GM18517 (cell line): ENCODE measurements around the gene LIAS.
"Not testable (repeated sequence)": the region's sequence is repeated elsewhere in the genome, so short reads cannot be mapped to it uniquely, and the experiment has no call there.

Experiments used
- ATAC-seq: cut with Tn5 transposase; IDR thresholded peaks from one replicate; pipeline ENCODE4 v1.9.1; 2021; ENCODE audit warnings: mild to moderate bottlenecking, moderate library complexity; ENCODE audit not compliant: unreplicated experiment

The LIAS gene

DNA sequence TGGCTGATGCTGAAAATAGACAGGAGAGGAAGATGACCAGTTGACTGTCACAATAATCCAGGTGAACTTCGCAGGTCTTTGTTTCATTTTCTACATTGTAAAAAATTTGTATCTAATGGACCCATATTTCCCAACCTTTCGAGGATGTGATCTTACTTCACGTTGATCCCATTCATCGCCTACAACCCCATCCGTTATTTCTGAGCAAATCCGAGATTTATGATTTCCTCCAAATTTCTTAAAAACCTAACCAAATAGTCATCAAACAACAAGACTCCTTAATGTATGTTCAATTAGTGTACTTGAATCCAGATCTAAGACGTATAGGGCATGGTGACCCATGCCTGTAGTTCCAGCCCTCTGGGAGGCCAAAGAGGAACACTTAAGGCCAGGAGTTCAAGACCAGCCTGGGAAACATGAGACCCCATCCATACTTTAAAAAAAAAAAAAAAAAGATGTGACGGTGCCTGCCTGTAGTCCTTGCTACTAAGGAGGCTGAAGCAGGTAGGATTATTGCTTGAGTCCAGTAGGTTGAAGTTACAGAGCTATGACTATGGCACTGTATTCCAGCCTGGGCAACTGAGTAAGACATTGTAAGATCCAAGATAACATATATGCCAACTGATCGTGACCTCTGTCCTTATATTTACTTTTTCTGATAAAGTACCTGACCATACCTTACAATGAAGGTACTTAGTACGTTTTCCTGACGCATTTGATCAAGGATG, 5.8 kb upstream of the LIAS start:
- ATAC-seq: no peak

DNA sequence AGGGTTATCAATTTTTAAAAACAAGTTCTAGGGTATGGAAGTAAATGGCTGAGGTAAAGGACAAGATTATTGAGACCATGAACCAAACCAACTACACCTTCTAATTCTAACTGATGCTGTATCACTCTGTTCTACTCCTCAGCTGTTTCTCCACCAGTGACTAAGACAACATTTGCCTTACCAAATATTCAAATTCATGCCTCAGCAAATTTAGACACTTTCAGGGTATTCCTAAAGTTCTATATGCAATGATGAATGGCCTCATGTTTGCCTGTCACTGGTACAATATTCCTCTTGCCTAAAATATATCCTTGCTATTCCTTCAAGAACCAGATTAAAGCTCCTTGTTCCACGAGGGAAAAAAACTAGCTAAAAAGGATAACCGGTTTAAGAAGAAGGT, 5.1 kb upstream of the LIAS start:
- ATAC-seq: no peak

GRCh38 chr4:39455486-39455885, 3.4 kb upstream of the LIAS start:
- ATAC-seq: no peak

DNA sequence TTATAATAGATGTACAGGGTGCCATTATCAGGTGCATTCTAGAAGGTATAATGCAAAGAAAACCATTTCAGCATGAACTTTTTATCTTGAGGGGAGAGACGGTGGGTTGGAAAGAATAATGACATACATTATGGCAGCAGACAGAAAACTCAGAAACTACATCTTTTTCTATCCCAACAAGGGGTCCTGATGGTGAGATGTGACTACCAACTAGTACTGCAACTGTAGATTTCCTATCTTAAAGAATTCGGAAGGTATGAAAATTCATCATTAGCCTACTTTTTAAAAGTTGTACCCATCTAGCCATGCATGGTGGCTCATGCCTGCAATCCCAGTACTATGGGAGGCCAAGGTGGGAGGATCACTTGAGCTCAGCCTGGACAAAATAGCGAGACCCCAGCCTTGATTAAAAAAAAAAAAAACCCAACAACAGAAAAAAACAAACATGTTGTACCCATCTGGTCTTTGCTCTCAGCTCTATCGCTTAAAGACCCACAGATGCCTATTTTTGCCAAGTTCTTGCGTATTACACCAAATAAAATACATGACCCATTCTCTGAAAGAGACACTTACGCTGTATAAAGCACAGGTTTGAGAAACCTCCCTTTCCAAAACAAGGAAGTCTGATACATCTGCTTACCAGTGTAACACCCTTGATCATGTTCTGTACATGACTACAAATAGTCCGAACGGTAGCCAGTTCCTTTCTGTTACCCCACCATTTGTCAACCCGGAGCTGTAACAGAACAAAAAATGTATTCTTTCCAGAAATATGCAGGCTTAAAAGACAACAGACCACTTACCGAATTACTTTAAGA, 1.7 kb upstream of the LIAS start:
- ATAC-seq: no peak

DNA sequence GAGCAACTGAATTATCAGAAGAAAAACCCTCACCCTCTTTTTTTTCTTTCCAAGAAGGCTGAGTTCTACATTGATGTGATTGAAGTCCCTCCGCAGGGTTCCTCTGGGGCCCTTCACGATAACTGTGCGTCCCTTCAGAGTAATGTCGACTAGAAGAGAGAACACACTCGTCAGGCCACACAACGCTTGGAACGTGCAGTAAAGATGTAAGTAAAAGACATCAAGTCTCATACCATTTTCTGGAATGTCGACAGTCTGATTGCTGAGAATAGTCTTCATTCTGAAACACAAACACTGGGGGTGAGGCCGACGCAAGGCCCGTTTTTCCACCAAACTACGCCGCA, 723 bp upstream of the LIAS start:
- not testable (repeated sequence) for ATAC-seq

DNA sequence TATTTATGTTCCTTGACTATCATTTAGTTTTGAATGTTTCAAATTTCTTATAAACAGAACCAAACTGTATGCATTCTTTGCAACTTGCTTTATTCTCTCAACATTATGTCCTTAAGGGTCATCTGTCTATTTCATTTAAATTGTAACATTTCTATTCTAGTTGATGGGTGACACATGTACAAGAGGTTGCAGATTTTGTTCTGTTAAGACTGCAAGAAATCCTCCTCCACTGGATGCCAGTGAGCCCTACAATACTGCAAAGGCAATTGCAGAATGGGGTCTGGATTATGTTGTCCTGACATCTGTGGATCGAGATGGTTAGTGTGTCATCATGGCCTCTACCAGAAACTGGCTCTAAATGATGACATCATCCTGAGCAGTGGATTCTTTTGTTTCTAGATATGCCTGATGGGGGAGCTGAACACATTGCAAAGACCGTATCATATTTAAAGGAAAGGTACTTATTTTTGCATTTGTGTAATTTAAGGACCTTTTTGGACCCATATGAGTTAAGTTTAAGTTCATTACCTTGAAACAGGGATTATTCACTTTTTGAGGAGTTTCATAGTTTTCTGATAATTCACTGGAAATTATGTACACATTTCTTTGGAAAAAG, 6.1 kb downstream of the LIAS start:
- ATAC-seq: no peak

DNA sequence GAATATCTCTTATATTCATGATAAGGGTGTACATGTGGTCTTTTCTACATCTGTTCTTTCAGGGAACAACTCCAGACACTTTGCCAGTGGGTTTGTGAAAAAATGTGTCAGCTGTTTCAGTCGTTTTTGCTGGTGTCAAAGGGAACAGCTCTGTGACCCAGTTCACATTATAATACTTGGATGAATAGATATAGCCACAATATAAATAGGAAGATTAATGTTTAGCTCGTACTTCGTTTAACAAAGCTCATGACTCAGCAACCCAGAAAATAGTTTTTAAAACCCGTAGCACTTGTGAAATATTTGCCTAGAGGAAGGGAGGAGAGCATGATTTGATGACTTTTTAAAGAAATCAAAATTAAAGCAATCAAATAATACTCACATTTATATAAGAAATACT, 7.9 kb downstream of the LIAS start:
- ATAC-seq: no peak

GRCh38 chr4:39467464-39467863, 8.6 kb downstream of the LIAS start:
- ATAC-seq: no peak

GRCh38 chr4:39469429-39470077, 10.7 kb downstream of the LIAS start:
- peak; percentile 91 for ATAC-seq

DNA sequence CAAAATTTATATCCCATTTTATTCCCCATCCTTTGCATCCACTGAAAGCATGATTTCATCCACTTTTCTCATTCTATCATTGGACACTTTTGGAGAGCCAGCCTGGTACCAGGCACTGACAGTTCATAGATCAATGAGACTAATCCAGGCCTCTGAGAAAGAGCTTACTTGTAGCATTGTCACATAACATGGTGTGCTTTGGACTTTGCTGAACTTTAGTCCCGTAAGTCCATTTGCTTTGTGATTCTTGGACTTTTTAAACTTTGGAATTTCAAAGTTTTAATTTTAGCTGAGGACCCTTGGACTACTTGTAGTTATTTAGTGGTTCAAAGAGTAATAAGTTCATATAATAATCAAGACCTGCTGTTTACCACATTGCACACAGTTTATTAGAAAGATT, 11.5 kb downstream of the LIAS start:
- no peak for ATAC-seq

- no peak for ATAC-seq
These were observed 13.5 kb downstream of the LIAS start for GRCh38 chr4:39472396-39472795.

DNA sequence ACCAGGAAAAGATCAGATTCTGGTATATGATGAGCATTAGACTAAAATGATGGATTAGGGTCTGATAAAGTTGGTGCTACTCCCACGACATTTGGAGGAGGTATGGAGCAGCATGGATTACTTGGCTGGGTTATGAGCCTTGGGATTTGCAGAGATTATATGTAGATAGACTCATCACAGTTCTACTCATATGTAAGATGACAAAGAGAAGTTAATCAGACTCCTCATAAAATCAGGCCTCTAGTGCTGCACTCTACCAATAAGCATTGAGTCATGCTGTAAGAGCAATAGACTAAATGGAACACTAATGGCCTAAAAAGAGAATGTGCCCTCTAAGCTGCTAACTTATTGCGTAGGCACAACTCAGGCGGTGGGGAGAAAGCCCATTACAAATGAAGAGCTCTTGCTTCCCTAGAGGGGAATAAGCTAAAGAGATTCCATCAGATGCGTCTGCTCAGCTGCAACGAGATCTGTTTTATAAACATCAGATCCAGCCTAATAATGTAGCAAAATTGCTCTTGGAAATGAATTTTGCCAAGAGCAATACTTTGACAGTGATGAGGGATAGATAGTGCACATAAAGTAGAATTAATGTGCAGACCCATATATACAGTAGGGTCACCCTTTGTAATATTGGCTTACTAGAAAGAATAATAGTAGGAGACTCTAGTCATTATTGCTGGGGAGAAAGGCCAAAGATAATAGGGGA, 17.5 kb downstream of the LIAS start:
- no peak for ATAC-seq

- no peak for ATAC-seq
These were observed 21.4 kb downstream of the LIAS start for GRCh38 chr4:39480251-39480650.

- no peak for ATAC-seq
These were observed 22.2 kb downstream of the LIAS start for GRCh38 chr4:39480902-39481695.

DNA sequence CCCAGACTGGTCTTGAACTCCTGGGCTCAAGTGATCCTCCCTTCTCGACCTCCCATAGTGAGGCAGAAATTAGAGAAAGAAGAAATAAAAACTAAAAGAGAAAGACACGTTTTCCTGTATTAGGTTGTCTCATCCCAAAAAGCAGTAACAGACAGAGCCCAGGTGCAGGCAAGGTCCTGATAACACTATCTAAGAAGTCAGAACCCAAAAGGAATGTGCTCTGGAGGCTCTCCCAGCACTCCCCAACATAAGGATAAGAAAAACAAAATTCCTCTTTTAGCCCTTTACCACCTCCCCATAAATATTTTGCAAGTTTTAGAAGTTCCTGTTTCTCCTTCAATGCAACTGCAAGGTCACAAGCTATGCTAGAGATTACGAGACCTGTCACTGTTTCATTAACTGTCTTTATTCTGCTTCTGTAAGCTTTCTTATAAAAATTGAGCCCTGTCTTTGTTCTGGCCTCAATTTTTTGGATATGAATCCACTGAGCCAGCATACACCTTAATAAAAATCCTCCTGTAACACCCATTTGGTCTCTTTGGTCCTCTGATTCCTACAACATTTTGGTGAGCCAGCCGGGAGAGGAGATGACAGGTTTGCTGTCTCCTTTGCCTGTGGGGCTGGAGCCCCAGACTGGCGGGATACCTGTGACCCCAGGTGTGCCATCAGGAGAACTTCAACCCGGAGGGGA, 25.9 kb downstream of the LIAS start:
- no peak for ATAC-seq

DNA sequence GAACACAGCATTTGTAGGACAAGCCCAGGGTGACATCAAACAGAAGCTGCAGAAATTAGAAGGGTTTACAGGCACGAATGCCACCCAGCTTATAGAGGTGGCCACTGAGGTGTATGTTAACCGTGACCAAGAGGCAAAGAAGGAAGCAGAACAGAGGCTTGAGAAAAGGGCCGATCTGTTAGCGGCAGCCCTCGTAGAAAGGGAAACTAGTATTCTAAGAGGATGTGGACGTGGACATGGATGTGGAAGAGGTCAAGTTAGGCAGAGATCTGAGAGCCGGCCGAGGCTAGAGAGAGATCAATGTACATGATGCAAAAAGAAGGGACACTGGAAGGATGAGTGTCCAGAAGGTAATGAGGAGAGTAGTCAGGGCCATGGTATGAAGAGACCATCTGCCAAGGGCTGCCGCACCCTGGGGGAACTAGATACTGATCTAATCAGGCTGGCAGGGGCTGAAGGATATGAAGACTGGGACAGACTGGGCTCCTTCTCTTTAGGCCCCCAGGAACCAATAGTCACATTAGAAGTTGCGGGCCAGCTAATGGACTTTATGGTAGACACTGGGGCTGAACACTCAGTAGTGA, 27.5 kb downstream of the LIAS start:
- no peak for ATAC-seq

DNA sequence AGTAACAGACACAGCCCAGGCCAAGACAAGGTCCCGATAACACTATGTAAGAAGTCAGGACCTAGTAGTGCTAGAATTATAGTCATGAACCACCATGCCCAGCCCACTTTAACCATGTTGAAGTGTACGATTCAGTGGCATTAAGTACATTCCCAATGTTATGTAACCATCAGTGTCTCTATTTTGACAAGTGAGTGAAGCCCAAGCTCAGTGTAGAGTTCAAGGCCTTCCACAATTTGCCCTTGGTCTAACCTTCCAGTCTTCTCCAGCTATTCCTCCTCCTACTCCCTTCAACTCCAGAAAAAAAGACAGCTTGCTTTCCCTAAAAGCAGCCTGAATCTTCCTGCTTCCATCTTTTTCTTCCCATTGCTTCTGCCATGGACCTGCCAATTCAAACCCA, 31.5 kb downstream of the LIAS start:
- ATAC-seq: no peak

DNA sequence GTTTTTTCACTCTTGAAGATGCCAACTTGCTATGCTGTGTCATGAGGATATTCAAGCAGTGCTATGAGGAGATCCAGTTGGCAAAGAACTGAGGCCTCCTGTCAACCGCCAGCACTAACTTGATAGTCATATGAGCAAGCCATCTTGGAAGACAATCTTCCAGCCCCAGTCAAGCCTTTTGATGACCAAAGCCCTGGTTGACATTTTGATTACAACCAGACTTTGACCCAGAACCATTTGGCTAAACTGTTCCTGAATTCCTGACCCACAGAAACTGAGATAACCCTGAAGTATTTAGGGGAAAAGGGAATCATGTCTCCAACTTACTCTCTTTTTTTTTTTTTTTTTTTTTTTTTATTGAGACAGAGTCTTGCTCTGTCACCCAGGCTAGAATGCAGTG, 35.5 kb downstream of the LIAS start:
- ATAC-seq: no peak
